ENCODE measurements around the gene CHKB.

The CHKB gene

GRCh38 chr22:50573491-50574382 is 8.9 kb downstream of the CHKB start:
- DNase-seq (ENCODE audit: low read depth in 2 of 2) = no peak

GRCh38 chr22:50572965-50573364 is 9.7 kb downstream of the CHKB start:
- DNase-seq (ENCODE audit: low read depth in 2 of 2) = no peak

- DNase-seq (ENCODE audit: low read depth in 2 of 2) = no peak
Observed at GRCh38 chr22:50571264-50572175, 11.1 kb downstream of the CHKB start.

- DNase-seq (ENCODE audit: low read depth in 2 of 2) = no peak
Observed at GRCh38 chr22:50570861-50571260, 11.8 kb downstream of the CHKB start.

GRCh38 chr22:50569896-50570535 is 12.6 kb downstream of the CHKB start:
- DNase-seq (ENCODE audit: low read depth in 2 of 2) = no peak

GRCh38 chr22:50569041-50569459 is 13.6 kb downstream of the CHKB start:
- DNase-seq (ENCODE audit: low read depth in 2 of 2) = no peak

- no peak for DNase-seq (ENCODE audit: low read depth in 2 of 2)
Observed at GRCh38 chr22:50568626-50569025, 14.0 kb downstream of the CHKB start.

- no peak for DNase-seq (ENCODE audit: low read depth in 2 of 2)
Observed at GRCh38 chr22:50567721-50568252, 14.9 kb downstream of the CHKB start.

GRCh38 chr22:50564289-50564688 is 18.4 kb downstream of the CHKB start:
- no peak for DNase-seq (ENCODE audit: low read depth in 2 of 2)

- DNase-seq (ENCODE audit: low read depth in 2 of 2) = no peak
Observed at GRCh38 chr22:50563413-50564160, 19.1 kb downstream of the CHKB start.

GRCh38 chr22:50562523-50563412 is 19.9 kb downstream of the CHKB start, which contains the start of gene SYCE3:
TSS of gene SYCE3 (minus strand) at chr22:50562919. CDS start at chr22:50556405, 6,514 bp downstream.
- peak; percentile 96 to 98 for DNase-seq (ENCODE audit: low read depth in 2 of 2)

GRCh38 chr22:50561401-50562358 is 21.0 kb downstream of the CHKB start:
- no peak for DNase-seq (ENCODE audit: low read depth in 2 of 2)

- DNase-seq (ENCODE audit: low read depth in 2 of 2) = no peak
Observed at GRCh38 chr22:50560034-50560433, 22.6 kb downstream of the CHKB start.

- DNase-seq (ENCODE audit: low read depth in 2 of 2) = no peak
Observed at GRCh38 chr22:50556703-50557102, 25.9 kb downstream of the CHKB start.

GRCh38 chr22:50553310-50553709 is 29.3 kb downstream of the CHKB start:
- no peak for DNase-seq (ENCODE audit: low read depth in 2 of 2)

- DNase-seq (ENCODE audit: low read depth in 2 of 2) = no peak
Observed at GRCh38 chr22:50551160-50551752, 31.4 kb downstream of the CHKB start.

GRCh38 chr22:50550395-50550794 is 32.3 kb downstream of the CHKB start:
- DNase-seq (ENCODE audit: low read depth in 2 of 2) = no peak

All from stimulated activated CD4-positive, alpha-beta T cell treated with anti-CD3 and anti-CD28 coated beads, Interleukin-12 subunit alpha, Interleukin-12 subunit beta, amount 100 ng/mL, for 24 hours (primary cell).